H1 (cell line): ENCODE measurements around the gene SEMA3C. TPM values are rescaled to one million over a fixed set of nuclear protein-coding genes. Genes with fewer than 3 reads are reported as not detected.

ENCODE experiments used
- CTCF ChIA-PET: fragments of 300-600 bp; sonication (Branson Sonifier 250); formaldehyde crosslinking; loops from one replicate; lab custom pipeline; 2021; ENCODE audit not compliant: partially characterized antibody; lab: Charles Lee
- POLR2A ChIA-PET: fragments of 300-600 bp; sonication (Branson Sonifier 250); formaldehyde crosslinking; loops from one replicate; lab custom pipeline; 2021; ENCODE audit warnings: inconsistent platforms; ENCODE audit not compliant: partially characterized antibody; lab: Charles Lee
- DNase-seq, 2 experiments: peaks; one replicate each; pipeline versions ENCODE4 v3.0.0 to v3.0.0-alpha.2; 2010 to 2022; ENCODE audit warnings: low spot score in 2 of 2, low read depth in 1 of 2, mixed read lengths in 1 of 2
- FAIRE-seq: peaks from 2 replicates; lab custom pipeline; 2011; peaks lifted over from hg19 to GRCh38; lab: Jason Lieb, UNC
- H2AFZ ChIP-seq: 2 replicates; pipeline ENCODE4 v1.8.1; 2012; ENCODE audit warnings: low read length, inconsistent platforms
- H2AK5ac ChIP-seq: 2 replicates; pipeline ENCODE4 v1.6.1; 2013; ENCODE audit warnings: low read depth, low read length
- H2BK120ac ChIP-seq: replicated peaks from 2 replicates; pipeline ENCODE3; 2013; ENCODE audit warnings: low read depth, low read length, inconsistent platforms
- H2BK12ac ChIP-seq: 2 replicates; pipeline ENCODE4 v1.6.1; 2013; ENCODE audit warnings: low read depth, low read length
- H2BK15ac ChIP-seq: 2 replicates; pipeline ENCODE4 v1.6.1; 2013; ENCODE audit warnings: low read length
- H2BK20ac ChIP-seq: 2 replicates; pipeline ENCODE4 v1.6.1; 2013; ENCODE audit warnings: low read length
- H2BK5ac ChIP-seq: 2 replicates; pipeline ENCODE4 v1.6.1; 2013; ENCODE audit warnings: low read depth, low read length
- H3K14ac ChIP-seq: 2 replicates; pipeline ENCODE4 v1.6.1; 2013; ENCODE audit warnings: inconsistent platforms; ENCODE audit not compliant: insufficient read length
- H3K18ac ChIP-seq: 2 replicates; pipeline ENCODE4 v1.6.1; 2013; ENCODE audit warnings: low read length; ENCODE audit errors: extremely low read depth
- H3K23ac ChIP-seq: 2 replicates; pipeline ENCODE4 v1.6.1; 2013; ENCODE audit warnings: inconsistent platforms; ENCODE audit not compliant: insufficient read length
- H3K23me2 ChIP-seq: 2 replicates; pipeline ENCODE4 v1.6.1; 2013; ENCODE audit warnings: low read depth, low read length
- H3K27ac ChIP-seq: 2 replicates; pipeline ENCODE4 v1.6.1; 2011; ENCODE audit warnings: low read depth, low read length, inconsistent platforms
- H3K27me3 ChIP-seq, 4 experiments: replicated peaks in 1 of 4; 1 replicate in 1 of 4; 2 replicates in 3 of 4; pipeline versions ENCODE4 v1.6.1 to v1.8.1; 2011 to 2013; ENCODE audit warnings: low read length in 3 of 4, mild to moderate bottlenecking in 3 of 4, inconsistent platforms in 2 of 4, mixed read lengths in 2 of 4, moderate library complexity in 1 of 4; ENCODE audit not compliant: control insufficient read depth in 3 of 4, insufficient read depth in 3 of 4; ENCODE audit errors: extremely low read depth in 1 of 4
- H3K36me3 ChIP-seq, 4 experiments: 2 replicates each; pipeline versions ENCODE4 v1.6.1 to v1.8.1; 2011 to 2013; ENCODE audit warnings: mild to moderate bottlenecking in 4 of 4, low read length in 3 of 4, moderate library complexity in 2 of 4, control low read depth in 1 of 4, inconsistent platforms in 1 of 4; ENCODE audit not compliant: insufficient read depth in 4 of 4, control insufficient read depth in 2 of 4
- H3K4ac ChIP-seq: replicated peaks from 2 replicates; pipeline ENCODE3; 2013; ENCODE audit warnings: low read length, low read depth, mixed read lengths, inconsistent platforms; ENCODE audit not compliant: insufficient read length
- H3K4me1 ChIP-seq, 4 experiments: replicated peaks in 1 of 4; 1 replicate in 1 of 4; 2 replicates in 3 of 4; pipeline versions ENCODE4 v1.6.1 to v1.8.1; 2011 to 2013; ENCODE audit warnings: low read length in 3 of 4, inconsistent platforms in 2 of 4, mixed read lengths in 1 of 4; ENCODE audit not compliant: insufficient read depth in 4 of 4, control insufficient read depth in 3 of 4
- H3K4me2 ChIP-seq, 2 experiments: 2 replicates each; pipeline versions ENCODE4 v1.6.1 to v1.8.1; 2011 to 2013; ENCODE audit warnings: low read depth in 2 of 2, low read length in 2 of 2, control low read depth in 1 of 2, inconsistent platforms in 1 of 2, mild to moderate bottlenecking in 1 of 2; ENCODE audit not compliant: insufficient read depth in 1 of 2
- H3K4me3 ChIP-seq, 4 experiments: fragments of 200-600, 300-600 bp in 1 of 4; sonication (generic), shearing (Covaris generic), sonication (Bioruptor Twin) in 1 of 4; 2 replicates each; pipeline versions ENCODE4 v1.5.1 to v1.8.1; 2011 to 2016; ENCODE audit warnings: low read length in 4 of 4, low read depth in 3 of 4, control low read depth in 2 of 4, inconsistent platforms in 2 of 4, mild to moderate bottlenecking in 2 of 4, mixed read lengths in 1 of 4, moderate library complexity in 1 of 4; ENCODE audit not compliant: insufficient read depth in 2 of 4; ENCODE audit errors: extremely low read depth in 1 of 4
- H3K56ac ChIP-seq: replicated peaks from 2 replicates; pipeline ENCODE3; 2013; ENCODE audit warnings: low read depth, mild to moderate bottlenecking, mixed read lengths, low read length, inconsistent platforms; ENCODE audit not compliant: insufficient read length
- H3K79me1 ChIP-seq: 2 replicates; pipeline ENCODE4 v1.6.1; 2013; ENCODE audit warnings: low read depth, low read length, control low read depth
- H3K79me2 ChIP-seq, 2 experiments: 2 replicates each; pipeline versions ENCODE4 v1.6.1 to v1.8.1; 2012 to 2013; ENCODE audit warnings: low read length in 2 of 2, mild to moderate bottlenecking in 2 of 2, inconsistent platforms in 1 of 2; ENCODE audit not compliant: insufficient read depth in 2 of 2, control insufficient read depth in 1 of 2
- H3K9ac ChIP-seq, 4 experiments: replicated peaks in 1 of 4; 1 replicate in 1 of 4; 2 replicates in 3 of 4; pipeline versions ENCODE4 v1.6.1 to v1.8.1; 2011 to 2013; ENCODE audit warnings: low read depth in 3 of 4, low read length in 3 of 4, control low read depth in 2 of 4, mild to moderate bottlenecking in 2 of 4, moderate library complexity in 2 of 4, inconsistent platforms in 1 of 4; ENCODE audit errors: extremely low read depth in 1 of 4
- H3K9me3 ChIP-seq, 2 experiments: 2 replicates each; pipeline versions ENCODE4 v1.6.1 to v1.8.1; 2012 to 2013; ENCODE audit warnings: mild to moderate bottlenecking in 2 of 2, moderate library complexity in 2 of 2, control low read depth in 1 of 2, inconsistent platforms in 1 of 2, low read depth in 1 of 2, low read length in 1 of 2, mixed read lengths in 1 of 2; ENCODE audit not compliant: insufficient read depth in 2 of 2
- H4K20me1 ChIP-seq, 2 experiments: replicated peaks in 1 of 2; 2 replicates each; pipeline versions ENCODE3 to v1.8.1; 2011 to 2013; ENCODE audit warnings: inconsistent platforms in 2 of 2, low read length in 2 of 2, mild to moderate bottlenecking in 1 of 2; ENCODE audit not compliant: insufficient read depth in 2 of 2, control insufficient read depth in 1 of 2
- H4K5ac ChIP-seq: 2 replicates; pipeline ENCODE4 v1.6.1; 2013; ENCODE audit warnings: low read length, low read depth, mixed read lengths, inconsistent platforms; ENCODE audit not compliant: insufficient read length
- H4K8ac ChIP-seq: 2 replicates; pipeline ENCODE4 v1.8.0; 2013; ENCODE audit warnings: mild to moderate bottlenecking, moderate library complexity, low read length, inconsistent platforms; ENCODE audit not compliant: insufficient read depth; ENCODE audit errors: extremely low read depth
- H4K91ac ChIP-seq: replicated peaks from 2 replicates; pipeline ENCODE3; 2013; ENCODE audit warnings: low read length, mixed read lengths, inconsistent platforms; ENCODE audit not compliant: insufficient read length
- ASH2L ChIP-seq: fragments of 200-600, 300-600 bp; sonication (generic); IDR thresholded peaks from one replicate; pipeline ENCODE4 v1.7.1; 2017; ENCODE audit warnings: low read length
- BRCA1 ChIP-seq: IDR thresholded peaks from 2 replicates; pipeline ENCODE4 v1.6.1; 2012; ENCODE audit warnings: low read depth, low read length, improper control_type of control experiment
- FOSL1 ChIP-seq: IDR thresholded peaks from 2 replicates; pipeline ENCODE4 v1.6.1; 2011; ENCODE audit warnings: mild to moderate bottlenecking, low read depth, low read length, moderate library complexity; ENCODE audit not compliant: insufficient read depth
- MAX ChIP-seq: IDR thresholded peaks from 2 replicates; pipeline ENCODE4 v1.6.1; 2012; ENCODE audit warnings: inconsistent platforms
- POLR2AphosphoS5 ChIP-seq: IDR thresholded peaks from 2 replicates; pipeline ENCODE4 v1.6.1; 2011; ENCODE audit warnings: low read depth, low read length
- RXRA ChIP-seq: IDR thresholded peaks from 2 replicates; pipeline ENCODE4 v1.6.1; 2011; ENCODE audit warnings: low read depth, mild to moderate bottlenecking, low read length, moderate library complexity; ENCODE audit not compliant: insufficient read depth
- SIN3A ChIP-seq, 2 experiments: IDR thresholded peaks in 1 of 2; conservative IDR thresholded peaks in 1 of 2; 2 replicates each; pipeline ENCODE4 v1.6.1; 2011 to 2012; ENCODE audit warnings: low read length in 2 of 2, improper control_type of control experiment in 1 of 2, low read depth in 1 of 2, mild to moderate bottlenecking in 1 of 2
- SIX5 ChIP-seq: IDR thresholded peaks from 2 replicates; pipeline ENCODE4 v1.6.1; 2011; ENCODE audit warnings: mild to moderate bottlenecking, low read depth, low read length
- SP1 ChIP-seq: IDR thresholded peaks from 2 replicates; pipeline ENCODE4 v1.6.1; 2011; ENCODE audit warnings: low read depth, low read length
- SP2 ChIP-seq: IDR thresholded peaks from 2 replicates; pipeline ENCODE4 v1.6.1; 2012; ENCODE audit warnings: mild to moderate bottlenecking, low read length, inconsistent platforms
- YY1 ChIP-seq: IDR thresholded peaks from 2 replicates; pipeline ENCODE4 v1.6.1; 2011; ENCODE audit warnings: low read depth, mild to moderate bottlenecking, low read length
- WGBS, 2 experiments: shearing (Covaris generic) in 1 of 2; methylation state at CpG; one replicate each; pipeline versions ENCODE4 v1.1.6 to v1.1.7; 2013 to 2015; ENCODE audit warnings: low lambda C conversion rate in 2 of 2, mixed read lengths in 2 of 2, inconsistent platforms in 1 of 2, low coverage in 1 of 2, missing lambda C conversion rate in 1 of 2; ENCODE audit not compliant: insufficient replicate concordance in 2 of 2, insufficient coverage in 1 of 2, insufficient read length in 1 of 2; ENCODE audit errors: extremely low coverage in 1 of 2, missing lambda C conversion rate in 1 of 2; 5-methylcytosine and 5-hydroxymethylcytosine counted together
- polyA plus RNA-seq, 7 experiments: library from polyadenylated mRNA; depleted of rRNA in 3 of 7; stranded (reverse) in 5 of 7; unstranded in 2 of 7; fragments of >200 nt in 5 of 7; fragments of 200-250 nt in 2 of 7; gene quantifications; 1 replicate in 5 of 7; 2 replicates in 1 of 7; 4 replicates in 1 of 7; pipeline versions ENCODE4 v1.2.1 to v1.2.3, GENCODE V29; 2011 to 2013; ENCODE audit warnings: missing spikeins in 2 of 7, mixed read lengths in 2 of 7
- total RNA-seq: library from RNA; stranded (reverse); fragmentation: NEBNext Ultra II Directional; extraction: Animal tissue kit (Norgen Biotek cat#: 25700); gene quantifications from 2 replicates; pipeline ENCODE4 v1.2.1, GENCODE V29; 2021

SEMA3C gene
- total and polyA plus RNA-seq, 2 of the 8 experiments (the other 6 are each of a cell fraction or from before 2014, with no cell fraction given): 0.15 to 1.4 TPM

- Histone ChIP-seq H3K18ac (no peak overlapping the region), H4K8ac (no peak overlapping the region), H3K9ac (no peak overlapping the region), H2BK20ac (no peak overlapping the region), H2BK15ac (no peak overlapping the region), H3K9me3 (no peaks in the 10 kb centered on the region), H4K91ac (no peak overlapping the region), H3K79me2 (no peaks in the 10 kb centered on the region), H2AFZ (no peak overlapping the region), H3K4me2 (no peak overlapping the region), H3K56ac (no peak overlapping the region), H3K79me1 (no peaks in the 10 kb centered on the region), H2BK5ac (no peak overlapping the region), H2AK5ac (no peak overlapping the region), H2BK120ac (no peak overlapping the region), H2BK12ac (no peak overlapping the region), H3K23me2 (no peaks in the 10 kb centered on the region), H4K5ac (no peak overlapping the region), H3K4ac (no peak overlapping the region), H3K36me3 (no peaks in the 10 kb centered on the region), H4K20me1 (no peaks in the 10 kb centered on the region), H3K14ac (no peak overlapping the region), H3K4me1 (no peaks in the 10 kb centered on the region), H3K4me3 (no peak overlapping the region), H3K23ac (no peak overlapping the region), H3K27ac (no peak overlapping the region), H3K27me3 (no peaks in the 10 kb centered on the region)
- ChIA-PET POLR2A (no interaction called here), CTCF (no interaction called here)
- WGBS, 2 experiments: 94% methylated on average over 3 of the region's 3 CpGs; no CpG with 5 or more reads in 1 of the 2 experiments
- no peak for FAIRE-seq
- TF ChIP-seq SIN3A (conservative IDR thresholded peaks at IDR 0.05 in 1 of 2, IDR thresholded peaks at IDR 0.05 in 1 of 2; ENCODE audit: low read depth in 1 of 2, low read length in 2 of 2) (no peak), SP1 (no peak), YY1 (no peak), SIX5 (no peak), MAX (no peak), BRCA1 (no peak), POLR2AphosphoS5 (no peak), ASH2L (no peak), FOSL1 (no peak), RXRA (no peak), SP2 (no peak)
- DNase-seq: no peak
These were observed 89.3 kb downstream of the SEMA3C start for GRCh38 chr7:80829527-80829926.
